ENCODE data around the gene THRB.

THRB gene

DNA sequence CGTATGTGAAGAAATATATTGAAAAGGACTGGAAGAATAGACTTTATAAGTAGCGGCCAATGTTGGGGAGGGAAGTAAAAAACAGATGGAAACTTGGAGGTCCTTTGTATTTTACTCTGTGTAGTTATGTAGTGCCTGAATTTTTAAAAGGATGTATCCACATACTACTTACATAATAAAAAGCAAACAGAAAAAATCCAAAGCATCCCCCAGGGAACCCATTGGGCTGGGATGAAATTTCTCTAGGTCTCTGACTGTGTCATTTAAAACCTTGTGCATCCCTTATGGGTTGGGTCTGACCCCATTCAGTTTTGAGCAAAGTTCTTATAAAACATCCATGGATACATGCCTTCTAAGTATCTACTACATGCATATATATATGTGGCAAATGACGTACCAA is 408.4 kb downstream of the THRB start:
- no peak overlapping the region for H2AFZ ChIP-seq (ENCODE audit: low read length)
- no peaks in the 10 kb centered on the region for H3F3A ChIP-seq (ENCODE audit: low read depth)
- H3K9me2 ChIP-seq (replicated peaks; ENCODE audit: low read depth, low read length) = no peaks in the 10 kb centered on the region
- no peak overlapping the region for H3K9ac ChIP-seq (ENCODE audit: low read depth, low read length, poor library complexity, severe bottlenecking)
- H3K4me1 ChIP-seq (ENCODE audit: insufficient read depth, low read length, poor library complexity, severe bottlenecking) = no peaks in the 10 kb centered on the region
- no peaks in the 10 kb centered on the region for H3K36me3 ChIP-seq (ENCODE audit: insufficient read depth, low read length)
- H3K4me3 ChIP-seq (ENCODE audit: low read length, poor library complexity, severe bottlenecking) = no peak overlapping the region
- no peaks in the 10 kb centered on the region for H4K20me1 ChIP-seq (ENCODE audit: insufficient read depth, low read length, poor library complexity, severe bottlenecking)
- H3K9me3 ChIP-seq (ENCODE audit: insufficient read depth, low read depth, low read length) = no peaks in the 10 kb centered on the region
- no peak overlapping the region for H3K4me2 ChIP-seq (ENCODE audit: low read depth, low read length, poor library complexity, severe bottlenecking)
- H3K79me2 ChIP-seq (ENCODE audit: insufficient read depth, low read length) = no peaks in the 10 kb centered on the region
- TF ChIP-seq, protein P1, sequence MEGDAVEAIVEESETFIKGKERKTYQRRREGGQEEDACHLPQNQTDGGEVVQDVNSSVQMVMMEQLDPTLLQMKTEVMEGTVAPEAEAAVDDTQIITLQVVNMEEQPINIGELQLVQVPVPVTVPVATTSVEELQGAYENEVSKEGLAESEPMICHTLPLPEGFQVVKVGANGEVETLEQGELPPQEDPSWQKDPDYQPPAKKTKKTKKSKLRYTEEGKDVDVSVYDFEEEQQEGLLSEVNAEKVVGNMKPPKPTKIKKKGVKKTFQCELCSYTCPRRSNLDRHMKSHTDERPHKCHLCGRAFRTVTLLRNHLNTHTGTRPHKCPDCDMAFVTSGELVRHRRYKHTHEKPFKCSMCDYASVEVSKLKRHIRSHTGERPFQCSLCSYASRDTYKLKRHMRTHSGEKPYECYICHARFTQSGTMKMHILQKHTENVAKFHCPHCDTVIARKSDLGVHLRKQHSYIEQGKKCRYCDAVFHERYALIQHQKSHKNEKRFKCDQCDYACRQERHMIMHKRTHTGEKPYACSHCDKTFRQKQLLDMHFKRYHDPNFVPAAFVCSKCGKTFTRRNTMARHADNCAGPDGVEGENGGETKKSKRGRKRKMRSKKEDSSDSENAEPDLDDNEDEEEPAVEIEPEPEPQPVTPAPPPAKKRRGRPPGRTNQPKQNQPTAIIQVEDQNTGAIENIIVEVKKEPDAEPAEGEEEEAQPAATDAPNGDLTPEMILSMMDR (conservative IDR thresholded peaks at IDR 0.05; ENCODE audit: low read length) = no peak
- no peak for TF ChIP-seq EZH2phosphoT487 (IDR thresholded peaks at IDR 0.05; ENCODE audit: borderline replicate concordance)
- no peaks in the 10 kb centered on the region for H3K27me3 ChIP-seq (ENCODE audit: insufficient read depth, low read length, poor library complexity, severe bottlenecking)

DNA sequence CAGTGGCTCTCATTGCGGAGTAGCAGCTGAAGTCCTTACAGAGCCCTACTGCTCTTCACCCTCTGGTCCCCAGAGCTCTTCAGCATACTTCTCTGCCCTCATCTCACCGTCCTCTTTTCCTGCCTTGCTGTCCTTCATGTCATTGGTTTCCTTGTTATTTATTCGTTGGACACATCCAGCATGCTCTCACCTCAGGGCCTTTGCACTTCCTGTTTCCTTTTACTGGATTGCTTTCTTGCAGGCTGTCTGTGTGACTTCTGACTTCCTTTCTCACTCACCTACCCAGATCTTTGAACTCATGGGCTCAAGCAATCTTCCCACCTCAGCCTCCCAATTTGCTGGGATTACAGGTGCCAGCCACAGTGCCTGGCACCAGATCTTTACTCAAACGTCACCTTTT is 422.5 kb downstream of the THRB start:
- TF ChIP-seq EZH2phosphoT487 (IDR thresholded peaks at IDR 0.05; ENCODE audit: borderline replicate concordance) = no peak
- TF ChIP-seq, protein P1 (conservative IDR thresholded peaks at IDR 0.05; ENCODE audit: low read length) = no peak
- H3F3A ChIP-seq (ENCODE audit: low read depth) = no peaks in the 10 kb centered on the region
- no peaks in the 10 kb centered on the region for H4K20me1 ChIP-seq (ENCODE audit: insufficient read depth, low read length, poor library complexity, severe bottlenecking)
- H3K9me2 ChIP-seq (replicated peaks; ENCODE audit: low read depth, low read length) = no peaks in the 10 kb centered on the region
- H3K4me2 ChIP-seq (ENCODE audit: low read depth, low read length, poor library complexity, severe bottlenecking) = no peak overlapping the region
- H3K27me3 ChIP-seq (ENCODE audit: insufficient read depth, low read length, poor library complexity, severe bottlenecking) = no peaks in the 10 kb centered on the region
- no peaks in the 10 kb centered on the region for H3K9me3 ChIP-seq (ENCODE audit: insufficient read depth, low read depth, low read length)
- H2AFZ ChIP-seq (ENCODE audit: low read length) = no peak overlapping the region
- no peaks in the 10 kb centered on the region for H3K36me3 ChIP-seq (ENCODE audit: insufficient read depth, low read length)
- no peak overlapping the region for H3K9ac ChIP-seq (ENCODE audit: low read depth, low read length, poor library complexity, severe bottlenecking)
- H3K4me3 ChIP-seq (ENCODE audit: low read length, poor library complexity, severe bottlenecking) = no peak overlapping the region
- H3K4me1 ChIP-seq (ENCODE audit: insufficient read depth, low read length, poor library complexity, severe bottlenecking) = no peaks in the 10 kb centered on the region
- H3K79me2 ChIP-seq (ENCODE audit: insufficient read depth, low read length) = no peaks in the 10 kb centered on the region

DNA sequence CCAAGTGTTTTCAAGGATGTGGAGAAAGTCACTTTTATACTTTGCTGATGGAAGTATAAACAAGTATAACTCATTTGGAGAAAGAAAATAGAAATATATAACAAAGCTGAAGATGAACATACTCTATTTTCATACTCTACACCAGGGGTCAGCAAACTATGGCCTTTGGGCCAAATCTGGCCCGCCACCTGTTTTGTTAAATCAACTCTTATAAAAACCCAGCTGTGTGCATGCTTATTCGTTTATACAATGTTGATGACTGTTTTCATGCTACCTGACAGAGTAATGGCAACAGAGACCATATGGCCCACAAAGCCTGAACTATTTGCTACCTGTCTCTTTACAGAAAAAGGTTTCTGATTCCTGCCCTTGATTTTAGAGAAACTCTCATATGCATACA is 425.6 kb downstream of the THRB start:
- H3K9ac ChIP-seq (ENCODE audit: low read depth, low read length, poor library complexity, severe bottlenecking) = no peak overlapping the region
- no peaks in the 10 kb centered on the region for H4K20me1 ChIP-seq (ENCODE audit: insufficient read depth, low read length, poor library complexity, severe bottlenecking)
- TF ChIP-seq, protein P1 (conservative IDR thresholded peaks at IDR 0.05; ENCODE audit: low read length) = peak; percentile 41
- no peak for TF ChIP-seq EZH2phosphoT487 (IDR thresholded peaks at IDR 0.05; ENCODE audit: borderline replicate concordance)
- no peaks in the 10 kb centered on the region for H3F3A ChIP-seq (ENCODE audit: low read depth)
- H3K4me2 ChIP-seq (ENCODE audit: low read depth, low read length, poor library complexity, severe bottlenecking) = no peak overlapping the region
- H3K4me1 ChIP-seq (ENCODE audit: insufficient read depth, low read length, poor library complexity, severe bottlenecking) = no peaks in the 10 kb centered on the region
- H3K9me2 ChIP-seq (replicated peaks; ENCODE audit: low read depth, low read length) = no peaks in the 10 kb centered on the region
- no peaks in the 10 kb centered on the region for H3K36me3 ChIP-seq (ENCODE audit: insufficient read depth, low read length)
- H3K9me3 ChIP-seq (ENCODE audit: insufficient read depth, low read depth, low read length) = no peaks in the 10 kb centered on the region
- no peaks in the 10 kb centered on the region for H3K27me3 ChIP-seq (ENCODE audit: insufficient read depth, low read length, poor library complexity, severe bottlenecking)
- H3K4me3 ChIP-seq (ENCODE audit: low read length, poor library complexity, severe bottlenecking) = no peak overlapping the region
- H2AFZ ChIP-seq (ENCODE audit: low read length) = no peak overlapping the region
- no peaks in the 10 kb centered on the region for H3K79me2 ChIP-seq (ENCODE audit: insufficient read depth, low read length)

All from Loucy (cell line).